ENCODE results near the gene NFATC4. TPM values are rescaled to one million over a fixed set of nuclear protein-coding genes. Genes with fewer than 3 reads are reported as not detected.

The NFATC4 gene
- total and polyA plus RNA-seq, 2 of the 4 experiments (the other 2 are of a cell fraction): 15.6 to 35.8 TPM

- no peak overlapping the region; the same call in 1 of the 2 replicates for H3K14ac ChIP-seq (replicated peaks; ENCODE audit: low read depth, low read length)
- no peak overlapping the region for H2BK15ac ChIP-seq (ENCODE audit: low read depth, low read length)
- peak overlapping the region; percentile 34; the same call in 1 of the 2 replicates for H3K27ac ChIP-seq (ENCODE audit: insufficient read depth, low read length)
- peak overlapping the region; percentile 28; the same call in 1 of the 2 replicates for H3K4me2 ChIP-seq (ENCODE audit: low read depth, low read length)
- in situ Hi-C loops (cut with MboI; ENCODE audit: low sequenced_read_pairs) (no loop called here), dilution Hi-C loops (cut with HindIII; ENCODE audit: low sequenced_read_pairs, unreplicated experiment) (no loop called here), intact Hi-C loops (cut with micrococcal nuclease) (no loop called here)
- H3K27me3 ChIP-seq (ENCODE audit: control insufficient read depth, insufficient read depth, low read length): peaks cover 10% of the 10 kb centered on the region
- 0 out of 2 replicates have a peak overlapping the region, but pooled peaks have one; percentile 15 for H3K23ac ChIP-seq (ENCODE audit: low read depth, low read length)
- ATAC-seq (ENCODE audit: low read depth): no peak
- no peak overlapping the region for H2BK5ac ChIP-seq (ENCODE audit: low read depth, low read length, poor library complexity, severe bottlenecking)
- H3K9me1 ChIP-seq (ENCODE audit: insufficient read depth, low read length): peaks cover 5% of the 10 kb centered on the region; the same call in 1 of the 2 replicates
- ChIA-PET POLR2A (ENCODE audit: unreplicated experiment) (interaction anchor here (1.3 kb wide), 1 partner anchor 9 kb away, joined by 3 read pairs; no protein-coding TSS in a partner anchor), CTCF (no interaction called here)
- BruUV-seq (replicated peaks): no TSS peak
- no peak overlapping the region for H4K91ac ChIP-seq (ENCODE audit: insufficient read depth, low read depth, low read length)
- H3K79me1 ChIP-seq (ENCODE audit: low read depth in 1 of 2, low read length in 2 of 2): no peaks in the 10 kb centered on the region
- H3K18ac ChIP-seq (ENCODE audit: low read depth, low read length): no peak overlapping the region
- no peak overlapping the region for H3K56ac ChIP-seq (ENCODE audit: extremely low read depth, insufficient read depth, low read length)
- 0 out of 2 replicates have a peak overlapping the region, but pooled peaks have one; percentile 14 for H2AK5ac ChIP-seq (ENCODE audit: low read depth, low read length)
- peaks cover 7% of the 10 kb centered on the region for H3K4me1 ChIP-seq (ENCODE audit: control insufficient read depth, insufficient read depth, low read length)
- peak overlapping the region in 1 of 2 experiments; percentile 7; a peak in 1 of 4 replicates for H4K8ac ChIP-seq (ENCODE audit: low read depth in 2 of 2, low read length in 2 of 2)
- 86% methylated on average over 1 of the region's 2 CpGs; no CpG with 5 or more reads in 1 of the 2 experiments for WGBS, 2 experiments (ENCODE audit: extremely low coverage in 2 of 2, insufficient read length in 1 of 2)
- no peak overlapping the region for H4K5ac ChIP-seq (ENCODE audit: low read depth, low read length)
- TF ChIP-seq SMC3 (IDR thresholded peaks at IDR 0.05; ENCODE audit: low read depth, low read length): no peak
- TF ChIP-seq CHD1 (IDR thresholded peaks at IDR 0.05; ENCODE audit: low read depth, low read length): no peak
- TF ChIP-seq BHLHE40 (IDR thresholded peaks at IDR 0.05; ENCODE audit: low read depth, low read length): no peak
- TF ChIP-seq, protein P1, sequence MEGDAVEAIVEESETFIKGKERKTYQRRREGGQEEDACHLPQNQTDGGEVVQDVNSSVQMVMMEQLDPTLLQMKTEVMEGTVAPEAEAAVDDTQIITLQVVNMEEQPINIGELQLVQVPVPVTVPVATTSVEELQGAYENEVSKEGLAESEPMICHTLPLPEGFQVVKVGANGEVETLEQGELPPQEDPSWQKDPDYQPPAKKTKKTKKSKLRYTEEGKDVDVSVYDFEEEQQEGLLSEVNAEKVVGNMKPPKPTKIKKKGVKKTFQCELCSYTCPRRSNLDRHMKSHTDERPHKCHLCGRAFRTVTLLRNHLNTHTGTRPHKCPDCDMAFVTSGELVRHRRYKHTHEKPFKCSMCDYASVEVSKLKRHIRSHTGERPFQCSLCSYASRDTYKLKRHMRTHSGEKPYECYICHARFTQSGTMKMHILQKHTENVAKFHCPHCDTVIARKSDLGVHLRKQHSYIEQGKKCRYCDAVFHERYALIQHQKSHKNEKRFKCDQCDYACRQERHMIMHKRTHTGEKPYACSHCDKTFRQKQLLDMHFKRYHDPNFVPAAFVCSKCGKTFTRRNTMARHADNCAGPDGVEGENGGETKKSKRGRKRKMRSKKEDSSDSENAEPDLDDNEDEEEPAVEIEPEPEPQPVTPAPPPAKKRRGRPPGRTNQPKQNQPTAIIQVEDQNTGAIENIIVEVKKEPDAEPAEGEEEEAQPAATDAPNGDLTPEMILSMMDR (conservative IDR thresholded peaks at IDR 0.05; ENCODE audit: low read depth, low read length): no peak
- no peak for TF ChIP-seq MXI1 (IDR thresholded peaks at IDR 0.05; ENCODE audit: borderline replicate concordance, low read depth, low read length)
- no peak for TF ChIP-seq RAD21 (IDR thresholded peaks at IDR 0.05; ENCODE audit: low read length)
- no peak for TF ChIP-seq RFX5 (IDR thresholded peaks at IDR 0.05; ENCODE audit: low read depth, low read length)
- H3K4ac ChIP-seq (ENCODE audit: low read depth, low read length): no peak overlapping the region
- no peaks in the 10 kb centered on the region for H3K36me3 ChIP-seq (ENCODE audit: control insufficient read depth, insufficient read depth, low read length)
- no peaks in the 10 kb centered on the region for H3K9me3 ChIP-seq (ENCODE audit: control insufficient read depth, insufficient read depth, low read length)
- no peak overlapping the region for H2BK20ac ChIP-seq (ENCODE audit: low read depth, low read length)
- H3K9ac ChIP-seq (ENCODE audit: low read depth, low read length): no peak overlapping the region
- H2AFZ ChIP-seq (replicated peaks; ENCODE audit: low read length, poor library complexity): peak overlapping the region; percentile 68
- no peak overlapping the region for H3K4me3 ChIP-seq (ENCODE audit: insufficient read depth, low read depth, low read length)
- DNase-seq: no peak
- no peak overlapping the region for H2BK120ac ChIP-seq (ENCODE audit: low read depth, low read length)
- no peaks in the 10 kb centered on the region for H4K20me1 ChIP-seq (ENCODE audit: insufficient read depth, low read length)
- no peak overlapping the region for H2AK9ac ChIP-seq (replicated peaks; ENCODE audit: low read depth, low read length, poor library complexity)
These were observed 20.6 kb downstream of the NFATC4 start for GRCh38 chr14:24388474-24389179.

Measured in IMR-90 (cell line).